ENCODE measurements around the gene GRK5. TPM values are rescaled to one million over a fixed set of nuclear protein-coding genes. Genes with fewer than 3 reads are reported as not detected.

The GRK5 gene
- total and polyA plus RNA-seq, 12 donors = 9.3 to 96.4 (median 21.5) TPM

DNA sequence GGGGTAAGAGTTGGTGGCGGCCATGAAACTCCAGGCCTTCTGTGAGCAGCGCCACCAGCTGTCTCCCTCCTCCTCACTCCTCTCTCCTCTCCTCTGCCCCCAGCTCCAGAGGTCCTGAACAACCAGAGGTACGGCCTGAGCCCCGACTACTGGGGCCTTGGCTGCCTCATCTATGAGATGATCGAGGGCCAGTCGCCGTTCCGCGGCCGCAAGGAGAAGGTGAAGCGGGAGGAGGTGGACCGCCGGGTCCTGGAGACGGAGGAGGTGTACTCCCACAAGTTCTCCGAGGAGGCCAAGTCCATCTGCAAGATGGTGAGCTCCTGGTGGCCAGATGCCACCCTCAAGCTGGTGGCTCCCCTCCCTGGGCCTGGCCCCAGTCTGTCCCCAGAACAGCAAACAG, 236.1 kb downstream of the GRK5 start:
- TF ChIP-seq, protein P1, sequence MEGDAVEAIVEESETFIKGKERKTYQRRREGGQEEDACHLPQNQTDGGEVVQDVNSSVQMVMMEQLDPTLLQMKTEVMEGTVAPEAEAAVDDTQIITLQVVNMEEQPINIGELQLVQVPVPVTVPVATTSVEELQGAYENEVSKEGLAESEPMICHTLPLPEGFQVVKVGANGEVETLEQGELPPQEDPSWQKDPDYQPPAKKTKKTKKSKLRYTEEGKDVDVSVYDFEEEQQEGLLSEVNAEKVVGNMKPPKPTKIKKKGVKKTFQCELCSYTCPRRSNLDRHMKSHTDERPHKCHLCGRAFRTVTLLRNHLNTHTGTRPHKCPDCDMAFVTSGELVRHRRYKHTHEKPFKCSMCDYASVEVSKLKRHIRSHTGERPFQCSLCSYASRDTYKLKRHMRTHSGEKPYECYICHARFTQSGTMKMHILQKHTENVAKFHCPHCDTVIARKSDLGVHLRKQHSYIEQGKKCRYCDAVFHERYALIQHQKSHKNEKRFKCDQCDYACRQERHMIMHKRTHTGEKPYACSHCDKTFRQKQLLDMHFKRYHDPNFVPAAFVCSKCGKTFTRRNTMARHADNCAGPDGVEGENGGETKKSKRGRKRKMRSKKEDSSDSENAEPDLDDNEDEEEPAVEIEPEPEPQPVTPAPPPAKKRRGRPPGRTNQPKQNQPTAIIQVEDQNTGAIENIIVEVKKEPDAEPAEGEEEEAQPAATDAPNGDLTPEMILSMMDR (IDR thresholded peaks at IDR 0.05) = no peak
- TF ChIP-seq POLR2A (IDR thresholded peaks at IDR 0.05) = no peak
- H3K36me3 ChIP-seq (replicated peaks in 1 of 2) = peaks cover 0 to 10% of the 10 kb centered on the region in 2 donors
- no peak for DNase-seq
- H3K9me3 ChIP-seq (replicated peaks in 1 of 3) = no peaks in the 10 kb centered on the region
- H3K4me3 ChIP-seq = no peak overlapping the region
- no peak overlapping the region for H3K27ac ChIP-seq
- H3K4me1 ChIP-seq (replicated peaks in 1 of 2) = no peaks in the 10 kb centered on the region
- intact Hi-C loops (cut with DNase I) = loop anchor here in 1 of 2 donors (5.0 kb wide), 1 partner anchor 241 kb away; no protein-coding TSS in a partner anchor
- H3K27me3 ChIP-seq = no peaks in the 10 kb centered on the region
- 94 to 98% (median 96%) methylated on average over 11 to 15 of the region's 15 CpGs for WGBS, 4 donors

DNA sequence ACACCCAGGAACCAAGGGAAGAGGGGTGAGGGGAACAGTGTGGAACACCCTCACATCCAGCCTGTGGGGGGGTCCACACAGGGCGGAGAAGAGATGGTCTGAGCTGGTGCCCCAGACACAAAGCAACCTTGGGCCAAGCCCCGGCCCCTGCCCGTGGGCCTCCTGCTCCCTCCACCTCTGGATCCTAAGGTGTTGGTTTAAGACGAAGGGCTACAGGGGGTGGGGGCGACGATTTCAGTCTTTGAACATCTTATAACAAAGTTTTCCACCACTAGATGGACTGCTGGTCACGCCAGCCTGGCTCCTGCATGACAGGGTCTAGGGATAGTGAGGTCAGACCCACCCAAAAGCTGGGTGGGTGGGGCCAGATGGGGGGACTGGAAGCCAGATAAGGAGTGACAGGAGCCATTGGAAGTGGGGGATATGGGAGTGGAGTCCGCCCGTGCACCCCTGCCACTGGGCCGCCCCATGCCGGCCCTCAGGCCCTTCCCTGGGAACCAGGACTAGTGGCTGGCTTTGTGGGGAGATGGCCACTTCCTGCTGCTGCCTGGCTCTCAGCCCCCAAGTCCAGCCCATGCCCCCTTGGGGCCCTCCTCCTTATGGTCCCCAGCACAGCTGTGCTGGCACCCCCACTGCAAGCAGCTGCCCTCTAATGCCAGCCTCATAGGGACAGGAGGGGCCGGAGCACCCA, 236.7 kb downstream of the GRK5 start:
- TF ChIP-seq, protein P1 (IDR thresholded peaks at IDR 0.05) = no peak
- TF ChIP-seq POLR2A (IDR thresholded peaks at IDR 0.05) = no peak
- Histone ChIP-seq H3K27me3 (no peaks in the 10 kb centered on the region), H3K9me3 (replicated peaks in 1 of 3) (no peaks in the 10 kb centered on the region), H3K27ac (no peak overlapping the region), H3K4me3 (no peak overlapping the region), H3K4me1 (replicated peaks in 1 of 2) (no peaks in the 10 kb centered on the region), H3K36me3 (replicated peaks in 1 of 2) (peaks cover 0 to 8% of the 10 kb centered on the region in 2 donors)
- WGBS, 4 donors = 89 to 95% (median 94%) methylated on average over 9 to 12 of the region's 12 CpGs
- no peak for DNase-seq
- intact Hi-C loops (cut with DNase I) = loop anchor here (2.0 to 5.0 kb wide), 2 partner anchors 242 to 245 kb away; no protein-coding TSS in a partner anchor

DNA sequence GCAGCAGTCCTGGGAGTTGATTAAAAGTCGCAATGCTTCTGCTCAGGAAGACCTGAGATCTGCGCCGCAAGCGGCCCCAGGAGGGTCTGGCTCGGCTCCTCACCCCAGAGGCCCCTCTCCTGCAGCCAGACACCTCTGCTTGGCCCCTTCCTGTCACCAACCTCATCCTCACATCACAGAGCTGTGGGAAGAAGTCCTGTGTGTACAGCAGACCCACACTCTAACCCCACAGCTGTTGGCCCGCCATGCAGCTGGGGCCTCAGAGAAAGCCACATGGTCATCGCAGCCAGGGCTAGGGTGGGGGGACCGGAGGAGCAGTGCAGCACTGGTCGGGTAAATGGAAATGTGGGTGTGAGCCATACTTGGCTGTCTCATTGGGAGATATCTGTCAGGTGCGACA, 237.5 kb downstream of the GRK5 start:
- no peak for DNase-seq
- 75 to 87% (median 82%) methylated on average over 6 to 10 of the region's 10 CpGs for WGBS, 4 donors
- Histone ChIP-seq H3K27ac (no peak overlapping the region), H3K36me3 (replicated peaks in 1 of 2) (peaks cover 0 to 8% of the 10 kb centered on the region in 2 donors), H3K4me3 (no peak overlapping the region), H3K4me1 (replicated peaks in 1 of 2) (no peaks in the 10 kb centered on the region), H3K9me3 (replicated peaks in 1 of 3) (no peaks in the 10 kb centered on the region), H3K27me3 (no peaks in the 10 kb centered on the region)
- intact Hi-C loops (cut with DNase I) = loop anchor here (2.0 to 5.0 kb wide), 2 partner anchors 243 to 246 kb away; no protein-coding TSS in a partner anchor
- no peak for TF ChIP-seq POLR2A (IDR thresholded peaks at IDR 0.05)
- TF ChIP-seq, protein P1 (IDR thresholded peaks at IDR 0.05) = no peak

DNA sequence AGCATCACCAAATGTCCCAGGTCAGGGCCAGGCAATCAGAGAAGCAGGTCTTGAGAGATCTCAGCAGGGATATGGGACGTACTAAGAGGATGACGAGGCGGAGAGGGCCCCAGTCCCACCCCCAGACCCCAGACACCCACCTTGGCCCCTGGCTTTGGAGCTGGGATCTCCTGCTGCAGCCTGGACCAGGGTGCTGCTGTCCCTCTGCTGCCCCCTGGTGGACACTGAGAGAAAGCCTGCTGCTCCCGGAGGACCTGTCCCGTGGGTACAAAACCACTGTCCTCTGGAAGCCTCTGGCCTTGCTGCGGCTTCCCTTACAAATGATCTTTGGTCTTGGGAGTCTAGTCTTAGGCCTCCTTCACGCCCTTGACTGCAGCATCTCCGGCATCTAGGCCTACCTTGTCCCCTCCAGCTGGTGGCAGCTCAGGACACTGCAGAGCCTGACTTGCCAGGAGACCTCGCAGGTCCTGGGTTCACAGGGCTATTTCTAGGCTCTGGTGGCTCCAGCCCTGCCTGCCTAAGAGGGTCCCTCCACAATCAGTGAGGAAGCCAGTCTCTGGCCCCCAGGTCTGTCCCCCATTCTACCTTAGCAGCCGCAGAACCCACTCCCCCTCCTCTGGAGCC, 238.1 kb downstream of the GRK5 start:
- 24 to 30% (median 29%) methylated on average over 8 to 10 of the region's 10 CpGs for WGBS, 4 donors
- peaks cover 0 to 8% of the 10 kb centered on the region in 2 donors for H3K36me3 ChIP-seq (replicated peaks in 1 of 2)
- H3K4me3 ChIP-seq = no peak overlapping the region
- DNase-seq = peak; percentile 80 to 93 (median 87)
- TF ChIP-seq POLR2A (IDR thresholded peaks at IDR 0.05) = no peak
- TF ChIP-seq, protein P1 (IDR thresholded peaks at IDR 0.05) = peak; percentile 89 to 98 (median 92)
- H3K4me1 ChIP-seq (replicated peaks in 1 of 2) = no peaks in the 10 kb centered on the region
- intact Hi-C loops (cut with DNase I) = loop anchor here in 1 of 2 donors (2.0 kb wide), 1 partner anchor 247 kb away; no protein-coding TSS in a partner anchor
- no peaks in the 10 kb centered on the region for H3K27me3 ChIP-seq
- no peaks in the 10 kb centered on the region for H3K9me3 ChIP-seq (replicated peaks in 1 of 3)
- H3K27ac ChIP-seq = no peak overlapping the region
